ENCODE measurements around the gene GLDN.

Gene GLDN

DNA sequence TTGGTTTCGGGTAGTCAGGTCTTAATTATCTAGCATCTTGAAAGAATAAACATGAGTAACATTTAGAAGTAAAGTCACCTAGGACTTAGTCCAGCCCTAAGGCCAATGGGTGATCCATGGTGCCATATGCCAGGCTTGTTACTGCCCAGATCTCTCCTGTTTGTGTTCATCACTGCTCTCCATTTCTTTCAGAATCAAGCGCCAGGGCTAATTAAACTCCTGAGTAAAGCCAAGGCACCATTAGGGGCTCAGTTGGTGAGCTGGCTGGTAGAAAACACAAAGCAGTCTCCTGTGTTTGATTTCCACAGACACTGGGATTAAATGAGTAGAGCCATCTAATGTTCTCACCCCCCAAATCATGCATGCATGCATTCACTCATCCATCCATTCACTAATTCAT, 14.4 kb upstream of the GLDN start:
- Histone ChIP-seq H3K9ac (ENCODE audit: low read depth, low read length) (no peak overlapping the region), H3K9me3 (replicated peaks; ENCODE audit: low read length) (no peaks in the 10 kb centered on the region), H3K36me3 (ENCODE audit: insufficient read depth, low read length) (no peaks in the 10 kb centered on the region), H3K4me3 (ENCODE audit: low read length) (no peak overlapping the region), H3K27me3 (ENCODE audit: control insufficient read depth, insufficient read depth, low read length) (peaks cover 10% of the 10 kb centered on the region), H3K4me1 (ENCODE audit: control insufficient read depth, insufficient read depth, low read length) (peaks cover 3% of the 10 kb centered on the region), H3K4me2 (ENCODE audit: low read length) (no peak overlapping the region)

DNA sequence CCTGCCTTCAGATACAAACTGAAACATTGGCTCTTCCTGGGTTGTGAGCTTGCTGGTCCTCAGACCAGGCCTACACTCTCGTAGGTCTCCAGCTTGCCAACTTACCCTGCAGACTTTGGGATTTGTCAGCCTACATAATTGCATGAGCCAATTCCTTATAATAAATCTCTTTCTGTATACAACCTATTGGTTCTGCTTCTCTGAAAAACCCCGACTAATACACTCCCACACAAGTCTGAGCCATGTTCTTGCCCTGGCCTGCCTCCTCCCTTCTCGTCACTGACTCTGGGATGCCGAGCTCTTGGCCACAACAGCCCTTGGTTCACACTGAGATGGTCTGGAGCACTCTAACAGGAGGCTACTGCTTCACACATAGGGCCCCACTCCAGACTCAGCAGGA, 12.5 kb upstream of the GLDN start:
- Histone ChIP-seq H3K4me3 (ENCODE audit: low read length) (no peak overlapping the region), H3K4me2 (ENCODE audit: low read length) (no peak overlapping the region), H3K9me3 (replicated peaks; ENCODE audit: low read length) (no peaks in the 10 kb centered on the region), H3K9ac (ENCODE audit: low read depth, low read length) (no peak overlapping the region), H3K36me3 (ENCODE audit: insufficient read depth, low read length) (no peaks in the 10 kb centered on the region), H3K4me1 (ENCODE audit: control insufficient read depth, insufficient read depth, low read length) (no peaks in the 10 kb centered on the region), H3K27me3 (ENCODE audit: control insufficient read depth, insufficient read depth, low read length) (peaks cover 6% of the 10 kb centered on the region)

DNA sequence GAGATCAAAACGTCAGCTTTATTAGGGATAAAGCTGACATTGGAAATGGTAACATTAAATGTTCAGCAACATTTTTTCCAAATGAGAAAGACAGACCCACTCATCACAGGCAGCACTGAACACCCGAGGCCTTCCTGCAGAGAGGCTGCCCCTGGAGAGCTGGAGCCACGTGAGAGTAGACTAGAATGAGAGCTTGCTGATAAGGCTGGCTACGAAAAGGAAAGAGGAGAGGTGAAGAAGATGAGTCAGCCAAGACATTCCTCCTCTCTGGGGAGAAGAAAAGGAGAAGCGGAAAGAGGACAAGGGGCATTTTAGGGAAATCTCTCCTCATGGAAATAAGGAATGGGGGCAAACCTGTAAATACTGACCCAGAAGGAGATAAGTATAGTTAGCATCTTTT, 10.3 kb upstream of the GLDN start:
- no peak overlapping the region for H3K4me2 ChIP-seq (ENCODE audit: low read length)
- H3K4me1 ChIP-seq (ENCODE audit: control insufficient read depth, insufficient read depth, low read length), result no peaks in the 10 kb centered on the region
- no peaks in the 10 kb centered on the region for H3K36me3 ChIP-seq (ENCODE audit: insufficient read depth, low read length)
- H3K27me3 ChIP-seq (ENCODE audit: control insufficient read depth, insufficient read depth, low read length), result peaks cover 9% of the 10 kb centered on the region
- H3K4me3 ChIP-seq (ENCODE audit: low read length), result no peak overlapping the region
- H3K9ac ChIP-seq (ENCODE audit: low read depth, low read length), result no peak overlapping the region
- no peaks in the 10 kb centered on the region for H3K9me3 ChIP-seq (replicated peaks; ENCODE audit: low read length)

DNA sequence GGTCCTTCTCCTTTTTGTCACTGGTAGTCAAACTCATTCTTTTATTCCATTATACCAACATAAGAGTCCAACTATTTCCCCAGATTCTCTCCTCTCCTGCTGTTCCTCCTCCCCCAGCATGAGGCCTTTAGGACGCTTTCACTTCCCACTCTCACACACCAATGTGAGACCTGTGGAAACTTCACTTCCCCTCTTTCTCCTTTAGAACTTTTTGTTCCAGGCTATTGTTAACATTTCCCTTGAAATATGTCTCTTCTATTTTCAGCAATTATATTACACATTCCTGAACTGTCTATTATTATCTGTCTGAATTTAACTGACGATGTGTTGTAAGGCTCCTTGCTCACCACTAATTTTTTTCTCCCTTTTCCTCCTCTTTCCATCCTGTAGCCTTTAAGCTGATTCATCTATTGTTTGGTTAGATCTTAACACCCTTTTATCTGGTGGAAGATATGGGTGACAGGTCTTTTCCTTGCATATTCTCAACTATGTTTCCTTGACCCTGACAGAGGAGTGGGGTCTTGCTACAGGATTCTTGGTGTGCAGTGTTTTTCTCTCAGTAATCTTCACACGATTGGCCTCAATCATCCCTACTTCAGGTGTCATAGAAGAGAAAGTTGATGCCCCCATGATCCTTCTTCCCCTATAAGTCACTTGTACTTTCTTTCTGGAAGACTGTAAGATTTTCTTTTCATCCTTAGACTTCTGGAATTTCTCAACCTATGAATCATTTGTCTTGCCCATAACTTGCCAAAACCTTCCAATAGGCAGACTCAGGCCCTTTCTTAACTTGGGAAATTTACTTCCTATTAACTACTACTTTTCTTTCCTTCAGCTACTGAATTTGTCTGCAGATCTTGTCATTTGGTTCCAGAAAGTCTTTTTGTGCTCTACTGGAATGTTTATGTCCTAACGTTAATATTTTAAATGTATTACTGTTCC, 9.0 kb upstream of the GLDN start:
- Histone ChIP-seq H3K4me3 (ENCODE audit: low read length) (no peak overlapping the region), H3K4me2 (ENCODE audit: low read length) (no peak overlapping the region), H3K9me3 (replicated peaks; ENCODE audit: low read length) (no peaks in the 10 kb centered on the region), H3K9ac (ENCODE audit: low read depth, low read length) (no peak overlapping the region), H3K27me3 (ENCODE audit: control insufficient read depth, insufficient read depth, low read length) (peaks cover 13% of the 10 kb centered on the region), H3K36me3 (ENCODE audit: insufficient read depth, low read length) (no peaks in the 10 kb centered on the region), H3K4me1 (ENCODE audit: control insufficient read depth, insufficient read depth, low read length) (no peaks in the 10 kb centered on the region)

DNA sequence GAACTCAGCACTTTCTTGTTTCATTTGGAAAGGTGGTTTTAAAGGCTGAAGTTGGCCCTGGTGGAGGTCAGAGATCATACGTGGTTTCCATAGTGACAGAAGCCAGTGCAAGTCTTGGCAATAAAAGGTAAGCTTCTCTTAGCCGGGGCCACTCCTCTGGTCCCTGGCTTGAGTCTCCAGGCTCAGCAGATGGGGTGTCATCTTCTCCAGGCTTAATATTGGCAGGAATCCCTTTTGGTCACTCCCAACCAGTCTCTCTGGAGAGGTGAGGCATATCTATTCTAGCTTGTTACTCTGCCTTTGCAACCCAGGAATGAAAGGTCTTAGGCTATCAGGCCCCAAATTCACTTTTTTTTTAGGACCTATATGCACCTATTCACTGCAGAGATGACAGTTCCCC, 7.9 kb upstream of the GLDN start:
- no peak overlapping the region for H3K4me2 ChIP-seq (ENCODE audit: low read length)
- no peaks in the 10 kb centered on the region for H3K9me3 ChIP-seq (replicated peaks; ENCODE audit: low read length)
- no peak overlapping the region for H3K4me3 ChIP-seq (ENCODE audit: low read length)
- H3K9ac ChIP-seq (ENCODE audit: low read depth, low read length), result no peak overlapping the region
- H3K36me3 ChIP-seq (ENCODE audit: insufficient read depth, low read length), result no peaks in the 10 kb centered on the region
- H3K27me3 ChIP-seq (ENCODE audit: control insufficient read depth, insufficient read depth, low read length), result peaks cover 16% of the 10 kb centered on the region
- H3K4me1 ChIP-seq (ENCODE audit: control insufficient read depth, insufficient read depth, low read length), result no peaks in the 10 kb centered on the region

DNA sequence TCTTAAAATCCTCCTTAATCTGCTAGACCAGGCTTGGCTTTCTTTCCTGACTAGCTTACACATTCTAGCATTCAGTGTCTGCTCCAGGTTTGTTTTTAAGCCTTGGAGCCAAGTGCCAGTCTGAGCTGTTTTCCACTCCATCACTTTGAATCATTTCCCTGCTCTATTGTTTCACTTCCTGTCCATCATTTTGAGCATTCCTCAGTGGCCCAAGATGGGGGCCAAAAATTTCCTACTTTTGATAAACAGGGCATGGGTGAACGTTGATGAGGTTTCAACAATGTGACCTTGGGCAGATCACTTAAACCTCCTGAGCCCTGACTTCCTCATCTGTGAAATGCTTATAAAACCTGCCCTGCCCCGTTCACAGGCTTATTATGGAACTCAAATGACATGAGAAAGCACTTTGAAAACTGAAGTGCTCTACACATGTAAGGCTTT, 7.4 kb upstream of the GLDN start:
- no peaks in the 10 kb centered on the region for H3K4me1 ChIP-seq (ENCODE audit: control insufficient read depth, insufficient read depth, low read length)
- no peaks in the 10 kb centered on the region for H3K9me3 ChIP-seq (replicated peaks; ENCODE audit: low read length)
- H3K4me3 ChIP-seq (ENCODE audit: low read length), result no peak overlapping the region
- peaks cover 16% of the 10 kb centered on the region for H3K27me3 ChIP-seq (ENCODE audit: control insufficient read depth, insufficient read depth, low read length)
- H3K36me3 ChIP-seq (ENCODE audit: insufficient read depth, low read length), result no peaks in the 10 kb centered on the region
- H3K4me2 ChIP-seq (ENCODE audit: low read length), result no peak overlapping the region
- H3K9ac ChIP-seq (ENCODE audit: low read depth, low read length), result no peak overlapping the region

DNA sequence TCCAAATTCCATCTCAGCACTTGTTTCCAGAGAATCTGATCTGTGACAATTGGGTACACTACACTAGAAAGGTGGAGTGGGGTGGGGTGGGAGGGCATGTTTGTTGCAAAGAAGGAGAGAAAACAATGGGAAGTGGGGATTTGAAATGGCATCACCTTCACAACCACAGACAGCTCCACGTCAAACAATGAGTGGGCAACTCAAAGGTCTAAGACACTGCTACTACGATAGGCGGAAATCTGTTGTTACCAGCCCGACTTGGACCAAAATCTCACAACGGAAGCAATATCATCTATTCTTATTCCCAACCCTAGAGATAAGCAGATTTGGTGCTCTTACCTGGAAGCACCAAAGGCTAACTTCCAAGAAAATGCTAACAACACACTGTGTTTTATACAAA, 6.4 kb upstream of the GLDN start:
- Histone ChIP-seq H3K4me1 (ENCODE audit: control insufficient read depth, insufficient read depth, low read length) (no peaks in the 10 kb centered on the region), H3K4me2 (ENCODE audit: low read length) (no peak overlapping the region), H3K27me3 (ENCODE audit: control insufficient read depth, insufficient read depth, low read length) (peaks cover 19% of the 10 kb centered on the region), H3K9ac (ENCODE audit: low read depth, low read length) (no peak overlapping the region), H3K9me3 (replicated peaks; ENCODE audit: low read length) (no peaks in the 10 kb centered on the region), H3K4me3 (ENCODE audit: low read length) (no peak overlapping the region), H3K36me3 (ENCODE audit: insufficient read depth, low read length) (no peaks in the 10 kb centered on the region)

DNA sequence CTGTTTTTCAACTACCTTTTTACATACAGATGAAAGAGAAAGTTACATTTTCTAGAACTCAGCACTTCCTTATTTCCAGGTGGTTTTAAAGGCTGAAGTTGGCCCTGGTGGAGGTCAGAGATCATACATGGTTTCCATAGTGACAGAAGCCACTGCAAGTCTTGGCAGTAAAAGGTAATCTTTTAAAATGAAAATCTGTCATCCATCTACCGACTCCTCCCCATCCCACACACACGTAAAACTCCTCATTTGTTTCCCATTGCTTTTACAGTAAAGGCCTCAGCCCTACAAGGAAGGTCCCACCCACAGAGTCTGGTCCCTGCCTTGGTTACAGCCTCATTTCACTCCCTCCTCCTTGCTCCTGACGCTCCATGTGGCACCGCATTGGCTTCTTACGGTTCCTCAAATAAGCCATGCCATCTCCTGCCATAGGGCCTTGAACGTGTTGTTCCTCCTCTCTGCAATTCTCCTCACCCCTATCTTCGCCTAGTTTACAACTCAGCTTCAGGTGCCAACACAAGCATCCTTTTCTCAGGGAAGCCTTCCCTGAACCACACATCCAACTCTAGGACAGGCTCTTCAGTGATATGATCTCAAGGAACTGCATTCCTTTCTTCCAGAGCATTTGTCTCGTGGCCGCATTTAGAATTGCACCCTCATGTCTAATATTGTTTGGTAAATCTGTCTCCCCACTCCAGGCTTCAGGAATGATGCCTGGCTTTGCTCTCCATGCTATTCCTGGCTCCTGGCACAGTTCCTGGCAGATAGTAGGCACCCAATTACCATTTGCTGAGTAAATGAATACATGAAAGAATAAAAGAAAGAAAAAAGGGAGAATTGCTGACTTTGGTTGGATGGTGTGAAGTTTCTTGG, 5.7 kb upstream of the GLDN start:
- Histone ChIP-seq H3K9me3 (replicated peaks; ENCODE audit: low read length) (no peaks in the 10 kb centered on the region), H3K4me1 (ENCODE audit: control insufficient read depth, insufficient read depth, low read length) (no peaks in the 10 kb centered on the region), H3K27me3 (ENCODE audit: control insufficient read depth, insufficient read depth, low read length) (peaks cover 26% of the 10 kb centered on the region), H3K4me3 (ENCODE audit: low read length) (no peak overlapping the region), H3K9ac (ENCODE audit: low read depth, low read length) (no peak overlapping the region), H3K36me3 (ENCODE audit: insufficient read depth, low read length) (no peaks in the 10 kb centered on the region), H3K4me2 (ENCODE audit: low read length) (no peak overlapping the region)

DNA sequence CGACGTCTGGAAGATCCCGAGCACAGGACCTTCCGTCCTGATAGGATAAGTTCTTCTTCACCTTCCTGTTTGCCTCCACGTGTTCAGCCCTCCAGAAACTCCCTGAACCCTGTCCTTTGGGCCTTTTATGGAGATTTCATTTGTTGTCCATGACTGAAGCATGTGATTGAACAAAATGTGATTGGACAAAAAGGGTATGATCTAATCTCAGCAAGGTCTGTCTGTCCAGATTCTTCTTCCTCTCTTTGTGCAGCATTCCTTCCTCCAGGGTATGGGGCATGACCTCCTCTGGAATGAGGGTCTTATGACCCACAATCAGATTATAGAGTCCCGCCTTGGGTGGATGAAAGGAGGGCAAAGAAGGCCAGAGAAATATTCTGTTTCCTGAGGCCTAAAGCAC, 3.0 kb upstream of the GLDN start, which contains the start of gene CYP19A1:
TSS of gene CYP19A1 (minus strand) at position 101 of the 400 bp plus-strand sequence. CDS start 95,684 bp downstream, outside the sequence.
- Histone ChIP-seq H3K36me3 (ENCODE audit: insufficient read depth, low read length) (no peaks in the 10 kb centered on the region), H3K4me2 (ENCODE audit: low read length) (no peak within 1 kb of the TSS), H3K4me3 (ENCODE audit: low read length) (no peak within 1 kb of the TSS), H3K9ac (ENCODE audit: low read depth, low read length) (no peak within 1 kb of the TSS), H3K4me1 (ENCODE audit: control insufficient read depth, insufficient read depth, low read length) (peaks cover 14% of the 10 kb centered on the region), H3K27me3 (ENCODE audit: control insufficient read depth, insufficient read depth, low read length) (peaks cover 47% of the 10 kb centered on the region), H3K9me3 (replicated peaks; ENCODE audit: low read length) (no peaks in the 10 kb centered on the region)

DNA sequence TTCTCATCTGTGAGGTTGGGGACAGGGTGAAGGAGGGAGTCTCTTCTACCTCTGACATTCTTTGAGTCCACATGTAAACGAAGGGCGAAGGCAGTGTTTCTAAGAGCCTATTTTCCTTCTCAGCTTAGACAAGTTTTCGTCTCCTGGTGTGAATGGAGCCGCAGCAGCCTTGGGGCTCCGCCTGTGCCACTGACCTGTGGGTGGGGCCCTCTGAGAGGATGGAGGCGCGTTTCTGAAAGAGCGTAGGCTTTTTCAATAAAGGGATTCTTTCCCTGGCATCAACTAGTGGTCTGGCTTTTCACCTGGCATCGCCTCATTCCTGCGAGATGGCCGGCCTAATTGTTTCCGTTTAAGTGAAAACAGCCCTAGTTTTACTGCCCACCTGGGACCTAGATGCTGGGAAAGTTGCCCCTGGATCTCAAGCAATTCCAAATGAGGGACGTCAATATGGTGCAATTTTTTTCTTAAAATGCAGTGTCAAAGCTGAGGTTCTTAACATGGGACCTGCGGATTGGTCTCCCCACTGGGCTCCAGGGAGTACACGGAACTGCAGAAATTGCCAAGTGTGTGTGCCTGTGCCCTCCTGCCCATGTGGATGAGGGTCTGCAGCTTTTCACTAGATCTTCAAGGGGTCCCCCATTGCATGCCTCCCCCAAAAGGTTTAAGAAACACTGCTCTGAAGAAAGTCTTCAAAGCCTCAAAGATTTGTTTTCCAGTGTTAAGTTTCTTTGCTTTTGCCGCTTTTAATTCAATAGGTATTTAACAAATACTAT, 958 bp downstream of the GLDN start:
- Histone ChIP-seq H3K4me1 (ENCODE audit: control insufficient read depth, insufficient read depth, low read length) (peaks cover 14% of the 10 kb centered on the region), H3K27me3 (ENCODE audit: control insufficient read depth, insufficient read depth, low read length) (peaks cover 40% of the 10 kb centered on the region), H3K9ac (ENCODE audit: low read depth, low read length) (no peak overlapping the region), H3K4me2 (ENCODE audit: low read length) (peak overlapping the region; percentile 97), H3K9me3 (replicated peaks; ENCODE audit: low read length) (no peaks in the 10 kb centered on the region), H3K4me3 (ENCODE audit: low read length) (peak overlapping the region; percentile 74), H3K36me3 (ENCODE audit: insufficient read depth, low read length) (no peaks in the 10 kb centered on the region)

DNA sequence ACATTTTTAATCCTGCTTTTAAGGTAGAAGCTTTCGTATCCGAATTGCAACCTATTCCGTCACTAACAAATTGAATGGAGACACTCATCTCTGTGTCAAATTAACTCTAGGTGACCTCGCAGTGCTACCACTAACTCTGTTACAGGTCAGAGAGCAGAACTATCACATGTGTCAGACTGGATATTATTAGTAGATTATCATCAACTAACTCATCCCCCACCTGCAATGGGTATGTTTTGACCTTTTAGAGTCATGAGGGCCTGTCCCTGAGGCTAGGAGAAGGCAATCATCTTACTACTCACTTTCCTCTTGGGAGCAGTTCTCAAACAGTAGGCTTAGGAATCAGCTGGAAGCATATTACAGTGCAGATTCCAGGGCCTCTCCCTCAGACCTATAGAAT, 2.0 kb downstream of the GLDN start:
- peaks cover 14% of the 10 kb centered on the region for H3K4me1 ChIP-seq (ENCODE audit: control insufficient read depth, insufficient read depth, low read length)
- no peak overlapping the region for H3K4me2 ChIP-seq (ENCODE audit: low read length)
- H3K36me3 ChIP-seq (ENCODE audit: insufficient read depth, low read length), result no peaks in the 10 kb centered on the region
- H3K4me3 ChIP-seq (ENCODE audit: low read length), result no peak overlapping the region
- H3K27me3 ChIP-seq (ENCODE audit: control insufficient read depth, insufficient read depth, low read length), result peaks cover 37% of the 10 kb centered on the region
- H3K9ac ChIP-seq (ENCODE audit: low read depth, low read length), result no peak overlapping the region
- no peaks in the 10 kb centered on the region for H3K9me3 ChIP-seq (replicated peaks; ENCODE audit: low read length)

Data from skeletal muscle satellite cell (primary cell).